Ecto neural progenitor cell (in vitro differentiated cells): ENCODE results near the gene MACROD2.

Experiments used
- DNase-seq: peaks from one replicate; pipeline ENCODE4 v3.0.0-alpha.2; 2018; ENCODE audit warnings: low spot score

The MACROD2 gene

GRCh38 chr20:15288106-15288505 is 1292.8 kb downstream of the MACROD2 start:
- no peak for DNase-seq

DNA sequence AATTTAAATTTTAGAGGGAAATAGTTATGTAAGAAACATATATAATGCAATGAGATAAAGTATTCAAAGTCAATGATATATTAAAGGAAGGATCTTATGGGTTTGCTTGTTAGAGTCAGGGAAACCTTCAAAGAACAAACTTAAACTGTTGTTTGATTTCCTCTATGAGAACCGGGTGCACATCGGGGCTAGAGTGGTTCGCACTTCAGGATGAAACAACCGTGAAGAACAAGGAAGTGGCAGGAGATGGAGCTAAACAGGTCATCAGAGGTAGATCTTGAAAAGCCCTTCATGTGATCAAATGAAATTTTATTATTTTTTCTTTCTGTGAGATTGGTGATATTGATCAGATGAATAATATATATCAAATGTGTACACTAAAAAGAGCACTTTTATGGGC is 1294.0 kb downstream of the MACROD2 start:
- no peak for DNase-seq

DNA sequence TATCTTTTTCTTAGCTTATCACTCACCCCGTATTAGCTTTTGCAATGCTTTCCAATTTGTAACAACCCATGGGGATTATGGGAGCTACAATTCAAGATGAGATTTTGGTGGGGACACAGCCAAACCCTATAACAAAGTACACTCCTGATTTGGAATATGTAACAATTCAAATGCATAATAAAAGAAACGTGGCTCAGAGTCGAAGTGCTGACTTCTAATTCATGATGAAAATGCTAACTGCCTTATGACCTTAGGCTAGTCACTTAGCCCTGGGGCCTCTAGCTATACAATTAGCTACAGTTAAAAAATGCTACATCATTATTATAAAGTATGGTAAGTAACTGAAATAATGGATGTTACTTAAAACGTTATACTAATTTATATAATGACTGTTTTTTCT is 1297.1 kb downstream of the MACROD2 start:
- DNase-seq, result no peak

GRCh38 chr20:15296422-15296821 is 1301.1 kb downstream of the MACROD2 start:
- no peak for DNase-seq

DNA sequence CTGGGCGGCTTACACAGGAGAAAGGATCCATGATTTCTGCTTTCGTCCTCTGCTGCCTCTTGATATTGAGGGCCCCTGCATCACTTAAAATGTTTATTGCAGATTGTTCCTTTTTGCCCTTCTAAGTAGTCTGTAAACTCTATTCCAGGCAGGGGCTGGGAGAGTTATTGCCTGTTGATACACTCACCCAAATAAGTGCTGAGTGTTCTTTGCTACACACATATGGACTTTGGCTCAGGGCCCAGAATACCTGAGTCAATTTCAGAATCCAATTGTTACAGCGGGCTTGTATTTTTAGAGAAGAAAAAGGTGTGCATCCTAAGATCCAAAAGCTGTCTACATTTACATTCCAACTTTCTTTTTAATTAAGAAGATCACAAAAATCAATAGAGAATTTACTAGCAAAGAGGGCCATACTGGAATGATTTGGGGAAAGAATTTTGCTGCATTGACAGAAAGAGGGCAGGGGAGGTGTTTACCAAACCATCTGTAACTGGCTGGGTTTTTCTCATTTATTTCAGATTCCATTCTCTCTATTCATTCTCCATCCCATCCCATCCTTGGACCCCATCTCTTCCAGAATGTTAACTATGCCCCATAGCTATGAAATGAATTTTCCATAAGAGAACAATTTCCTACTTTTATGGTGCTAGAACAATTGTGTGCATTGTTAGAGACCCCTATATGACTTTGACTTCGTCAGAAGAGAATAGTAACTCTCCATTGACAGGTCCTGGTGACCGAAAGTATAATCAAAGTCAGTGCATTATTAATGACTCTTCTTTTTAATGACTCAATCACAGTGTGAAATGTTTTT is 1302.0 kb downstream of the MACROD2 start:
- DNase-seq, result no peak

DNA sequence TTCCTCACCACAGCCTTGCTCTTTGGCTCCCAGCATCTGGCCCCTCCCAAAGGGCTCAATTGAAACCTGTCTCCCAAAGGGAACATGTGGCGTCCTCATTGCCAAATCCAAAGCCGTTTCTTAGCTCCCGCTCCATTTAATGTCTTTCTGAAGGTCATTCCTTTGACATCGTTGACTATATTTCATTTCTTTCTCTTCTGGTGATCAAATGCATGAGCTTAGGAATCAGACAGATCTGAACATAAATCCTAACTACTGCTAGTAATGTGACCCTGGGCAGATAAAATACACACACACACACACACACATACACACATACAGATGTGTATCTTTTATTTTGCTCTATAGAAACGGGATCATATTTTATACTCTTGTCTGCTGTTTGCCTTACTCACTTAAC is 1306.8 kb downstream of the MACROD2 start:
- no peak for DNase-seq

DNA sequence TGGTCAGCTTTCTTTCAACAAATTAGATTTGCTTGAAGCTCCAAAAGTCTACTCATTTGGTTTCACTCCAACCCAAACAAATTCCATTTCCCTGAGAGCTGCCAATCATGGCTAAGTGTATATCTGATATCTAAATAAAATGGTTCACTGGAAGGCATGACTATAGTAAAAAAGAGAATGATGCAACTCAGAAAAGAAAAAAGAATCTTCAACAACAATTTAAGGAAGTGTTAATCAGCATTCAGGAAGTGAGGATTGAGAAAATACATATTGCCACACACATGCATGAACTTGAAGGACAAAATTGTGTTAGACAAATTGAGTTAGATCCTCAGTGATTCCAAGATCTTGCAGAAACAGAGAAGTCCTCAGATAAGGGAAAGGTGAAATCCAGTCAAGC is 1315.0 kb downstream of the MACROD2 start:
- no peak for DNase-seq

DNA sequence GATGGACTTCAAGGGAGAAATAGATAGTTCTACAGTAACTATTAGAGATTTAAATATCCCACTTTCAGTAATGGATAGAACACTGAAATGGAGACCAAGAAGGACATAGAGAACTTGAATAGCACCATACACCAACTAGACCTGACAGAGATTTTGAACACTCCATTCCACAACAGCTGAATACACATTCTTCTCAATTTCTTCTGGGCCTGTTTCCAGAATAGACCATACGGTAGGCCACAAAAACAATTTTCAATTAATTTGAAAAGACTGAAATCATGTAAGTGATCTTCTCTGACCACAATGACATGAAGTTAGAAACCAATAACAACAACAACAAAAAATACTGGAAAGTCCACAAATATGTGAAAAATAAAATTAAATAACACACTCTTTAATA is 1321.2 kb downstream of the MACROD2 start:
- no peak for DNase-seq

- no peak for DNase-seq
Measured at GRCh38 chr20:15317546-15318232, 1322.4 kb downstream of the MACROD2 start.

DNA sequence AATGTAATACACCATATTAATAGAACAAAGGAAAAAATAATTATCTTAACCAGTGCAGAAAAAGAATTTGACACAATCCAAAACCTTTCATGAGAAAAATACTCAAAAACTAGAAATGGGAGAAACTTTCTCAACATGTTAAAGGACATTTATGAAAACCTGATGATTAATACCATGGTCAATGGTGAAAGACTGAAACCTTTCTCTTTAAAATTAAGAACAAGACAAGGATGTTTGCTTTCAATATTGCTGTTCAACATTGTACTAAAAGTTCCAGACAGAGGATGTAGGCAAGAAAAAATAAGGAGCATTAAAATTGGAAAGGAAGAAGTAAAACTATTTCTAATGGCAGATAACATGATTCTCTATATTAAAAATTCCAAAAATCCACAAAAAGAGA is 1323.4 kb downstream of the MACROD2 start:
- DNase-seq, result no peak

DNA sequence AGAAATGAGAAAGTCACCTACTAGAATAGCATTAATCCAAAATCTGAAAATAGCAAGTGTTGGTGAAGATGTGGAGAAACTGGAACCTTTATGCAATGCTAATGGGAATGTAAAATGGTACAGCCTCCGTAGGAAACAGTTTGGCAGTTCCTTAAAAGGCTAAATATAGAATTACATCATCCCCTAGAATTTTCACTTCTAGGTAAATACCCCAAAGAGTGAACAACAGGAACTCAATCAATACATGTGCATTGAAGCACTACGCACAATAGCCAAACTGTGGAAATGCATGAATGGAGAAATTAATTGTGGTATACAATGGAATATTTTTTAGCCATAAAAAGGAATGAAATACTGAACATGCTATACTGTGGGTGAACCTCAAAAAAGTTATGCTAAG is 1324.1 kb downstream of the MACROD2 start:
- DNase-seq, result no peak

GRCh38 chr20:15320941-15321340 is 1325.6 kb downstream of the MACROD2 start:
- no peak for DNase-seq

DNA sequence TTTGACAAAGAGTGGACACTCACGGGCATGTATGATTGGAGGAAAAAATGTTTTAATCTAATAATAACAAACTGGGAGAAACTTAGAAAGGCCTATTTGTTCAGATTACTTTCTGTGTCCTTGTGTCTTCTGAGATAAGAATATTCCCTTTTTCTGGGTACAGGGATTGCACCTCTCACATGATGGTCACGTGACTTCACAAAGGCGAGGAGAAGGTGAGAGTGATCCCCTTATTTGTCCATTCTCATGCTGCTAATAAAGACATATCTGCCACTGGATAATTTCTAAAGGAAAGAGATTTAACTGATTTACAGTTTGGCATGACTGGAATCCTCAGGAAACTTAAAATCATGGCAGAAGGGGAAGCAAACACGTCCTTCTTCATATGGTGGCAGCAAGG is 1331.8 kb downstream of the MACROD2 start:
- DNase-seq, result no peak

GRCh38 chr20:15328084-15328483 is 1332.8 kb downstream of the MACROD2 start:
- no peak for DNase-seq

GRCh38 chr20:15332711-15333160 is 1337.4 kb downstream of the MACROD2 start:
- DNase-seq, result no peak

- DNase-seq, result no peak
Measured at GRCh38 chr20:15333170-15333569, 1337.9 kb downstream of the MACROD2 start.

DNA sequence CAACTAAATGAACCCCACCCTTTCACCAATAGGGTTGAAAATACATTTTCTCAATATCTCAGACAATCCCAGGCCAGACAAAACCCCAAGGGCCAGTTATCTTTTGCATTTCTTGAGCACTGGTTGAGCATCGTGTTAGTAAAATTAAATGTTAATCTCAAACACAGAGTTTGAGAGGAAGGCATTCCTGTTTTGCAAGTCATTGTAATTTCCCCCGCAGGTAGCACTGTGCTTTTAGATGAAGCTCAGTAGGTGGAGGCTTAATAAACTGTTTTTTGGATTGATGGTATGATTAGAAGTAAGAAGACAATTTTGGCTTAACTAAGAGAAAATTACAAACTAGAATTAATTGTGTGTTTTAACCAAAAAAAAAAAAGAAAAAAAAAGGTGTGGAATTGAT is 1340.7 kb downstream of the MACROD2 start:
- DNase-seq, result no peak

- DNase-seq, result no peak
Measured at GRCh38 chr20:15336536-15336935, 1341.2 kb downstream of the MACROD2 start.

GRCh38 chr20:15339264-15339663 is 1343.9 kb downstream of the MACROD2 start:
- DNase-seq, result no peak

GRCh38 chr20:15342991-15343523 is 1347.7 kb downstream of the MACROD2 start:
- no peak for DNase-seq

- no peak for DNase-seq
Measured at GRCh38 chr20:15345287-15345686, 1350.0 kb downstream of the MACROD2 start.

DNA sequence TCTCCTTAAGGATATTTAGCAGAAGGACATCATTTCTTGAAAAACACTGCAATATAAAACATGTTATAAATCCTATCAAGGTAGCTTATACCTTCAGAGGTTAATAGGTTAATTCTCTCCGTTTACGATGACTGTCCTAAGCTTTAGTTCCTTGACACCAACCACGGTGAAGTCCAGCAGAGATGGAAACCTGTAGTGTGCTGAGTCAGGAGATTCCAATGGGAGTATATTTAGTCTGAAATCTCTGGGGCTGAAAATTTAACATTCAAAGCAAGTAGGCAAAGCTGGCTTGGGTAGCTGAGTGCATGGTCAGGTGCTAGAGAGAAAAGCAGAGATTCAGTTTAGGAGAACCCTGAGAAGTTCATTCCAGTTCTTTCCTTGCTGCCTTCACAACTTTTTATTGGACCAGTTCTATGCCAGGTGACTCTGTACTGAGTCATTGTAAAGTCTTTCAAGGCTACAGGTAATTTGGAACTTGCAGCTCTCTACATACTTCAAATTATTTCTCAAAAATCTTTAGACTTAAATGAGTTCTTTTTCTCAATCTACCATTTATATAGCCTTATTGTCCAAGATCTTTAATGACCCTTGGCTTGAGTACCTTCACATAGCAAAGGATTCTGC is 1351.5 kb downstream of the MACROD2 start:
- no peak for DNase-seq

DNA sequence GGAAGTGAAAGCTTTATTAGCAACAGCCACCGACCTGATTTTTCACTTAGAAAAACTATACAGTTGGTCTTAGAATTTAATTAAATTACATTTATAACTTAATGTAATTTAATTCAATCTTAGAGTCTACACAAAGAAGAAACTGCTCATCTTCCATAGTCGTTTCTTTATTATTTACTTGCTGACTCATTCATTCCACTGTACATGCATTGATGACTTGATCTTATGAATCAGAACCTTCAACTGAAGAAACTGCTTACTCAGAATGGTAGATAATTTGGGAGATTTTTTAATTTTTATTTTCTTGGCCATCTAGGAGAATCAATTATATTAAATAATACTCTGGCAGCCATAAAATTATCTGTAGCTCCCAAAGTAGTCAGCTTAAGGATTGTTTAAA is 1363.7 kb downstream of the MACROD2 start:
- DNase-seq, result no peak
